ENCODE measurements around the gene FRMD8. TPM values are rescaled to one million over a fixed set of nuclear protein-coding genes. Genes with fewer than 3 reads are reported as not detected.
A peak's percentile ranks its signal among the peaks of the same experiment; 100 is the strongest.

FRMD8 gene
- total and polyA plus RNA-seq, 2 experiments from 2014 or later = 25.7 to 31.0 TPM

DNA sequence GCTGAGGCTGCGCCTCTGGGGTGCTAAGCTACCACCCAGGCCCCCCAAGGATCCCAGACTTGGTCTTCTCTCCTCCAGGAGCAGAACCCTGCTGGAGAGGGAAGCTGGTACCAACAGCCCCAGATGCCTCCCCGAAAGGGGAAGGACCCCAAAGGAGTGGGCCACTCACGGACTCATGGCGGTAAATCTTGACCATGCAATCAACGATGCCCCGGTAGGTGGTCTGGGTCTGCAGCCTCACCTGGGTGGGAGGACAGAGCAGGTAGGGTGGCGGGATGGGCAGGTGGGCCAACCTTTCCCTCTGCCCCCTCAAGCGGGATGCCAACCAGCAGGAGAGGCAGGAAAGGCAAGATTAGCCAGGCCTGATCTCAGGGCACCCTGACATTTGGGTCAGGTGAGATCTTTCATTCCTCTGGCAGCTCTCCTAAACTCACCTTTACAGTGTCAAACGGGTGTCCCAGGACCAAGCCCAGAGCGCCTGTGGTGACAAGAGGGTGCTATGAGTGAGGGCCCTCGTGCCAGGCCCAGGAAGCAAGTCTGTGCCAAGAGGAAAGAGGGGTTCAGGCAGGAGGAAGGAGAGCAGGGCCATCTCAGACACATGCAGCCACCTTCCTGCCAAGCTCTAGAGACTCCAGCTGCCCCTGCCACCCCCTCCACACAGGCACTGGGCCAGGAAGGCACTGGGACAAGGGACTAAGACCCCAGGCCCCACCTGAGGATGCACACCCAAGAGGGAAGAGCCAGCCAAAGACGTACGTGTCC is 6.6 kb upstream of the FRMD8 start:
- H3K4me2 ChIP-seq = peak overlapping the region; percentile 69
- H2AFZ ChIP-seq = no peak overlapping the region
- no peaks in the 10 kb centered on the region for H3K9me2 ChIP-seq (replicated peaks; ENCODE audit: insufficient read depth)
- H3K27me3 ChIP-seq = no peaks in the 10 kb centered on the region
- no peak for DNase-seq (ENCODE audit: low spot score)
- H3K4me3 ChIP-seq = no peak overlapping the region
- 95% methylated on average over 13 of the region's 13 CpGs for WGBS (ENCODE audit: low lambda C conversion rate, missing lambda C conversion rate)
- no peaks in the 10 kb centered on the region for H3K9me3 ChIP-seq (ENCODE audit: low read depth)
- H4K20me1 ChIP-seq (ENCODE audit: insufficient read depth, poor library complexity, severe bottlenecking) = no peaks in the 10 kb centered on the region
- no peak for TF ChIP-seq EZH2phosphoT487 (IDR thresholded peaks at IDR 0.05; ENCODE audit: low read depth, severe bottlenecking, unreplicated experiment)
- TF ChIP-seq EZH2 (IDR thresholded peaks at IDR 0.05; ENCODE audit: borderline replicate concordance) = no peak
- TF ChIP-seq CTCF (IDR thresholded peaks at IDR 0.05; ENCODE audit: poor library complexity) = no peak
- H3K36me3 ChIP-seq (replicated peaks; ENCODE audit: insufficient read depth, low read depth) = no peaks in the 10 kb centered on the region
- H3K4me1 ChIP-seq (ENCODE audit: insufficient read depth) = peaks cover 54% of the 10 kb centered on the region
- H3K79me2 ChIP-seq = peaks cover 3% of the 10 kb centered on the region
- H3K27ac ChIP-seq = peak overlapping the region; percentile 99

DNA sequence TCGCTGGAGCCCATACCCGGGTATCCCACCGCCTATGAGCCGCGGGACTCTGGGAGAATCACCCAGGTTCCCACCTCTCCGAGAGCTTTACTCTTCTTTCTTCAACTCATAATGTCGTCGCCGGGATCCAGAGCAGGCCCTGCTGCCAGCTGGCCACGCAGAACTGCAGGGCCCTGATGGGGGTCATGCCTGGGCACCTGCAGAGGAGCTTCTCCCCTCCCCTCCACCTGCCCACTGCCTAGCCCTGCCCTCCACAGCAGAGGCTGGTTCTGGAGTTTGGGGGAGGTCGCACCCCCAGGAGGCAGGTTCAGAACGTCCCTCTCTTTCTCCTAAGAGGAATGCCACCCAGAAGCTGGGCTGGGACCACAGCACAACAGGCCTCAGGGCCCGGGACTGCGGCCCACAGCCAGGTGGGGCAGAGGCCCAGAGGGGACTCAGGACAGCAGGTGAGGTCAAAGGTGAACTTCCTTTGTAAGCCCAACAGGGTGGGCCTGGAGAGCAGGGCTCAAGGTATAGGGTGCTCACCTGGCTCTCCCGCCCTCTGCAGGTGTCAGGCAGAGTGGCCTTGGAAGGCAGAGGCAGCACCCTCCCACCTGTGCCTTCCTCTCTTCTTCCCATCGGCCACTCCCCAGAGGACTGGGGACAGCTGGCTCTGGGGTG is 5.8 kb upstream of the FRMD8 start:
- H3K4me2 ChIP-seq = peak overlapping the region; percentile 69
- H3K27ac ChIP-seq = peak overlapping the region; percentile 99
- peaks cover 3% of the 10 kb centered on the region for H3K79me2 ChIP-seq
- TF ChIP-seq EZH2 (IDR thresholded peaks at IDR 0.05; ENCODE audit: borderline replicate concordance) (no peak), EZH2phosphoT487 (IDR thresholded peaks at IDR 0.05; ENCODE audit: low read depth, severe bottlenecking, unreplicated experiment) (no peak), CTCF (IDR thresholded peaks at IDR 0.05; ENCODE audit: poor library complexity) (no peak)
- DNase-seq (ENCODE audit: low spot score) = no peak
- H3K9me2 ChIP-seq (replicated peaks; ENCODE audit: insufficient read depth) = no peaks in the 10 kb centered on the region
- H3K36me3 ChIP-seq (replicated peaks; ENCODE audit: insufficient read depth, low read depth) = no peaks in the 10 kb centered on the region
- H3K4me3 ChIP-seq = no peak overlapping the region
- H3K4me1 ChIP-seq (ENCODE audit: insufficient read depth) = peaks cover 61% of the 10 kb centered on the region
- H4K20me1 ChIP-seq (ENCODE audit: insufficient read depth, poor library complexity, severe bottlenecking) = no peaks in the 10 kb centered on the region
- no peak overlapping the region for H2AFZ ChIP-seq
- no peaks in the 10 kb centered on the region for H3K9me3 ChIP-seq (ENCODE audit: low read depth)
- H3K27me3 ChIP-seq = no peaks in the 10 kb centered on the region
- WGBS (ENCODE audit: low lambda C conversion rate, missing lambda C conversion rate) = 84% methylated on average over 16 of the region's 16 CpGs

DNA sequence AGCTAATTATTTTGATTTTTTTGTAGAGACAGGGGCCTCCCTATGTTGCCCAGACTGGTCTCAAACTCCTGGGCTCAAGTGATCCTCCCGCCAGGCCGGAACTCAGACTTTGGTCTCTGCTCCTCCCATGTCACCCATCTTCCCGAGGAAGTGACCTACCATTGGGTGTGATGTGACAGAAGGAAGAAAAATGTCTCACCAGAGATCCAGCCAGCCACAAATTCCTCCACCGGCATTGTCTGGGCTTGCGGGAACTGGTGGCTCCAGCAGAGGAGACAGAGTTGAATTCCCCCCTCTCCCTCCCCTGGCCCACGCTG is 4.8 kb upstream of the FRMD8 start:
- 21% methylated on average over 6 of the region's 6 CpGs for WGBS (ENCODE audit: low lambda C conversion rate, missing lambda C conversion rate)
- DNase-seq (ENCODE audit: low spot score) = no peak
- peak overlapping the region; percentile 69 for H3K4me2 ChIP-seq

More for the DNA sequence above, 4.8 kb upstream of the FRMD8 start:
- H2AFZ ChIP-seq = no peak overlapping the region
- H3K4me1 ChIP-seq (ENCODE audit: insufficient read depth) = peaks cover 68% of the 10 kb centered on the region
- peaks cover 8% of the 10 kb centered on the region for H3K79me2 ChIP-seq
- H4K20me1 ChIP-seq (ENCODE audit: insufficient read depth, poor library complexity, severe bottlenecking) = no peaks in the 10 kb centered on the region
- peak overlapping the region; percentile 99 for H3K27ac ChIP-seq
- no peaks in the 10 kb centered on the region for H3K27me3 ChIP-seq
- no peaks in the 10 kb centered on the region for H3K9me2 ChIP-seq (replicated peaks; ENCODE audit: insufficient read depth)
- no peak overlapping the region for H3K4me3 ChIP-seq
- H3K9me3 ChIP-seq (ENCODE audit: low read depth) = no peaks in the 10 kb centered on the region
- TF ChIP-seq CTCF (IDR thresholded peaks at IDR 0.05; ENCODE audit: poor library complexity) (no peak), EZH2phosphoT487 (IDR thresholded peaks at IDR 0.05; ENCODE audit: low read depth, severe bottlenecking, unreplicated experiment) (no peak), EZH2 (IDR thresholded peaks at IDR 0.05; ENCODE audit: borderline replicate concordance) (no peak)
- H3K36me3 ChIP-seq (replicated peaks; ENCODE audit: insufficient read depth, low read depth) = no peaks in the 10 kb centered on the region
